CD4-positive, alpha-beta T cell treated with Interleukin-4 for 4 hours (primary cell): ENCODE results near the gene KIF7.

Experiments used
- DNase-seq: peaks from one replicate; pipeline ENCODE4 v3.0.0-alpha.2; 2020

Gene KIF7

DNA sequence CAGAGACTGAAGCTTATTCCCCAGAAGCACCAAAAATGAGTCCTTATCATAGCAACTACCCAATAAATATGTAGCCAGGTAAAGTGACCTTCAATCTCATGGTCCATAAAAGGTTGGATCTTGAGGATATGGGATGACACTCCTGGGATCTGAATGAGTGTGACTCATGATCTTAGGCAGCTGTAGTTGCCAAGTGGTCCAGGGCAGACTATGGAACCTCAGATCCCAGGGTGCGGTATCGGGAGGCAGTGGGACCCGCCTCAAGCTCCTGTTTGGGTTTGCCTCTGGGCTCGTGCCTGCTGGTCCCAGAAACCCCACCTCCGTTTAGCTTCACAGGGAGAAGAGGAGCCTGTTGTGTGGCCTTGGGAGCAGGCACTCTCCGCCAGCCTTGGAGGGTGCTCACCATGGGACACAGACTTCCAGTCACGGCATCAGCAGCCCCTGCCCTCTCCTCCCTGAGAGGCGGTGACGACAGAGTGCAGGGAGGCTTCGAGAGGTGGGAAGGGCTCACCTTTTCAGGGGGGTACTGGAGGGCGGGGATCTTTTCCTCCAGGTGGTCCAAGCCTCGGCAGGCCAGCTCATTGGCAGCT, 15.8 kb upstream of the KIF7 start:
- no peak for DNase-seq

DNA sequence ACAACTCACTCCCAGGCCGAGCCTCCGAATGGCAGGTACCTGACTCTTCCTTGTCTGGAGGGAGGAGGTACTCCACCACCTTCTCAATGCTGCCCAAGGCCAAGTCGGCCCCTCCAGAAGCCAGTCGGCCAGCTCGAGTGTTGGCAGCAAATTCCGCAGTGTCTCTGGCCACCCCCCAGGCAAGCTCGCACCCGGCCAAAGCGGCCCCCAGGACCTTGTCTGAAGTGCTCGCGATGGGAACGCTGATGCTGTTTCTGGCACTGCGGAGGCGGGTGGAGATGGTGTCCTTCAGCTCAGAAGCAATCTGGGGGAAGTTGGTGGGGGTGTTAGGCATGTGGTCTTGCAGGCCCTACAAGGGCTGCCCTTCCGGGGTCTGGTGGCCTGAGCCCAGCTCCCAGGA, 14.7 kb upstream of the KIF7 start:
- DNase-seq = no peak

DNA sequence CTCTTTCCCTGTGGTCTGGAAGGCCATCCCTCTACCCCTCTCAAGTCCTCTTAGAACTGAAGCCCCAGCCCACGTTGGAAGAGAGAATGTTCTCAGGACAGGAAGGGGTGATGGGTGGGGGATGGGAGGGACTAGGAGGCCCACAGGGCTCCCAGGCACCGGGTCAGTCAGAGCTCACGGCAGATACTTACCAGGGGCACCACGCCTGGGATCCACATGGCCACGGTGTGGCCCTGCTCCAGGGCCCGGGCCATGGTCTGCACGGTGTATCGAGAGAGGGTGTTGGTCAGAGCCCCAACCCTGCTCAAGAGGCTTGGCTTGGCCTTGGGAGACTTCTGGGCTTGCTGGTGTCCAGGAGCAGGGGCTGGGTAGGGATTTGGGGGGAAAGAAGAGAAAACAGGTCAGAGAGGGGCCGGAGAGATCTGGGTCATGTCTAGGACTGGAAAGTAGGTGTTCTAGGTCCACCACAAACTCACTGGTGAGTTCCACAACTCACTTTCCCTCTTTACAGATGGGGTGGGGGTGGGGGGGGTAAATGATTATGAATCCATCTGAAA, 14.1 kb upstream of the KIF7 start:
- DNase-seq = no peak

DNA sequence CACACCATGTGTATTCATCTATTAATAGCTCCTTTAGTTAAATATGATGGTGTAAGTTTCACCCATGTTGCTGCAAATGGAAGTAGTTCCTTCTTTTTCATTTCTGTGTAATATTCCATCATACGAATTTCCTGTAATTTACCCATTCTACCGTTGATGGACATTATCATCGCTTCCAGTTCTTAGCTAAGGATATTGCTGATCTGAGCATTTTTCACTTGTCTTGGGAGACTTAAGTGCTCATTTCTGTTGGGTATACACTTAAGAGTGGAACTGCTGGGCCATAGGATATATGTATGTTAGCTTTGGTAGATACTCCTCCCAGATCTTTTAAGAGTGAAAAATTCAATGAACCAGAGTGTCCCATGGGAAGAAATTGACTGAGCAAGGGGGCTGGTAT, 12.9 kb upstream of the KIF7 start:
- DNase-seq = no peak

DNA sequence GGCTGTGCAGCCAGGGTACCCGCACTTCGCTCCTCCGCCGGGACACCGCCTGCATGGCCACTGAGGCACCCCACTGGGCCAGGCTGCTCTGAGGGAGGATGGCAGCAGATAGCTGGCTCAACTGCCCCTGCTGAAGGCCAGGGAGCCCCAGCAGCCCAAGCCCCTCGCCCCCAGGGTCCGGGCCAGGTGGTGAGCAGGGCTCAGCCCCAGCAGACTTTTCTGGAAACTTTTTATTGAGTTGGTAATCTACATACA, 12.4 kb upstream of the KIF7 start:
- DNase-seq = no peak

DNA sequence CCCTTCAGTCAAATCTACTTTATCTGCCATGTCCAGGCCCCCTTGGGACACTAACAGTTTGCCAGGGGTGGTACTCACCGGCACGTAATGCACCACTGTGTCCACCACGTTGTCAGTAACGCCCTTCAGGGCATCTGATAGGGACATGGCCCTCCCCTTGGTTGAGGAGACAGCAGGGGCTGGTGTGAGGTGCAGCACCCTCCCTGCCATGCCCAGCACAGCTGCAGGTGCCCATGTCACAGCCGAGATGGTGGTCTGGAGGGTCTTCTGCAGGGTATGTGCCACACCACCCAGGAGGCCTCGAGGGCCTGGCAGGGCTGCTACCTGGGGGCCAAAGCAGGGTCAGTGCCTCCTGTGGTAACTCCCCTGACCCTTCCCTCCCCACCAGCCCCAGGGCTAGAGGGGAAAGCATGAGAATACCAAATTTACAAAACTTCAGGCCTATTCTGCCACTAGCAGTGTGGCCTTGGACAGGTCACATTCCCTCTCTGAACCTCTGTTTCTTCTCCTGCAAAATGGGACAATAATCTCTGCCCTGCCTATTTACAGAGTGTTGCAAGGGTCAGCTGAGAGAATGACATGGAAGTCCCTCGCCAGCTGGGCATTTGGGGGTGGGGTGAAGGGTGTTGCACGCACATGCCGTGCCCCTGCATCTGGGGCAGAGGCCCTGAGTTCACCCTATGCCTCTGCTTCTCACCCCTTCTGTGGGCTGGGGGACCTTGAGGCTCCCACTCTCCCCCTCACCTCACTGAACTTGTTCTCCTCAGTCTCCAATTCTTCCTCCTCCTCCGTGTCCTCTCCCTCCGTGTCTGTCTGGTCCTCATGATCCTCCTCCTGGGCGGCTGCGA, 11.8 kb upstream of the KIF7 start:
- DNase-seq = no peak

DNA sequence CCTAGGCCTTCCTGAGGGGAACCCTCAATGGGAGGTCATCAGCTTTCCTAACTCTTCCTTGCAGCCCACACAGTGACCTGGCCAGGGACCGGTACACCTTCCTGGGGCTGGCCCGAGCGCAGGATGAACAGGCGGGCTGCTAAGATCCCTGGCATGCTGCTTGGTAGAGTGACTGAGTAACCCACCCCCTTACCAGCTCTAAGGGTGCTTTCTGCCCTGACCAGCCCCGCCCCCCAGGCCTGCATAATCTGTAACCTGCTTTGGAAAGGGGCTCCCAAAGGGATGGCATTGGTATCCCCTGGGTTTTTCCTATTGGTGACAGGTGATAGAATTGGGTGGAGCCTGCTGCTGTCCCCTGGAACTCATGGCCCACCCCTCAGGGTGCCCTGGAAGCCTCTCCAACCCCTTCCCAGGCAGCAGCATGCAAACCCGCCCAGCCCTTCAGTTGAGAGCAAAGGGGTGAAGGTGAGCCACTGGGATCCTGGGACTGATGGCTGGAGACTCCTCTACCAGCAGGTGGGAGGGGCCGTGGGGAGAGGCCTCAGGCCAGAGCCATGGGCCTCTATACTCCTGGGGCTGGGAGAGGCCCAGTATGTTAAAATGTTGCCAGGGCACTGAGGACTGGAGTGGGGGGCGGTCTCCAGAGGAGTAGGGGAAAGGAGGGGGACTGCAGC, 11.1 kb upstream of the KIF7 start:
- no peak for DNase-seq

DNA sequence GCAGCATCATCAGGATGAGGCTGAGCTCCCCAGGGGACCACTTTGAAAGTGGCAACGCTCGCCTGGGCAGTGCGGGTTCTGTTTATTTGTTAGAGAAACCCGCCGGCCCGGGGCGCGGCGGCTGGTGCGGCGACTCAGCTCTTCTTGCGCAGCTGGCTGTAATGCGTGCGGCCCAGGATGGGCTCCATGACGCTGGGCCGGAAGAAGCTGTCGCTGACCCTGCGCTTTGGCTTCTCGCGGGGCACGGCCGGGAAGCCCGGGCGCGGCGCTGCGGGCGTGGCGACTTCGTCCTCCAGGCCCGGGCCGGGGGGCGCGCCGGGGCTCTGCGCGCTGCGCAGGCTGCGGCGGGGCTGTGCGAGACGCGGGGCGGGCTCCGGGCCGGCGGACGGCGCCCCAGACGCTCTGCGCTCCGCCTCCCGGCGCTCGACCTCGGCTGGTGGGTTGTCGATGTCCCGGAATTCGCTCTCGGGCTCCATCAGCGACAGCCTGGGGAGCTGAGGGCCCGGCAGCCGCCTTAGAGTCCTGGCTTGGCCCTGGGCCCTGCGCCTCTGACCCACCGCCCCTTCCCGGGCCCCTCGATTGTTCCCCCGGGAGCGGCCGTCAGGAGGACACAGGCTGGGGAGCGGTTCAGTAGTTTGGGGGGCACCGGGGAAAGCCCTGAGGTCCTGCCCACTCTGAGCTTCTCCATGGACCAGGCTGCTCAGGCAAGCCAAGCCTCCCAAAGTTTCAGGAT, 10.3 kb upstream of the KIF7 start:
- DNase-seq = no peak

DNA sequence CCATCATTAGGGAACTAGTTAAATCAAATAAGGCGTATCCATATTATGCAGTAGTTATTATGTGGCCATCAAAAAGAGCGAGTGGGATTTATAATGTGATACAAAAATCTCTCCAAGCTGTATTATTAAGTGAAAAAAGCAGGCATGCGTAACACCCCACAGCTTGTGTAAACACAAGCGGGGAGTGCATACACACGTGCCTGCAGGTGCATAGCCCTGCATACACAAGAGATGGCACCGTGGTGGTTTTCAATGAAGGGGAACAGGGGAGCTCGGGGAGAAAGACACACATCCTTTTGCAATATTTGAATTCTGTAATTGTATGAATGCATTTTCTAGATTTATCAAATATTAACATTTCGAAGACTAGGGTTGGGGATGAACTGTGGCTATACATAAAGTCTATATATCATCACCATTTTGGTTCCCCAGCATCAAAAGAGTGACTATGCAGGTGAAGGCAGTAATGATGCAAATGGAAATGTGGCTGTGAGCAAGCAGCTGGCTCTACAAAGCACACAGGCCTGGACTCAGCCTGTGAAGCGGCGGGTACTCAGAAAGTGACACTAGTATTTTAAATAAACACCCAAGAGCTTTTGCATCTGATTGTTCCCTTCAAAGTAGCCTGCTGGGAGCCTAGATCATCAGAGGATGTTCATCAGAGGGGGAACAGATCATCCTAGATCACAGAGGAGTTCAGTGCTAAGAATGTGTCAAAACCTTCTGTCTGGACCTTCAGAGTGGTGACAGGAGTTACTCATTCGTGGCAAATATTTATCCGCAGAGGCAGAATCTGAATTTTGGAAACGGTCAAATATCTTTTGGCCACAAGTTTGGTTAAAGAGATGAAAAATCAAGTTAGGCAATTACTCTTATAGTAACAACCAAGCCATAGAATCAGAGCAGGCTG, 9.4 kb upstream of the KIF7 start:
- no peak for DNase-seq

DNA sequence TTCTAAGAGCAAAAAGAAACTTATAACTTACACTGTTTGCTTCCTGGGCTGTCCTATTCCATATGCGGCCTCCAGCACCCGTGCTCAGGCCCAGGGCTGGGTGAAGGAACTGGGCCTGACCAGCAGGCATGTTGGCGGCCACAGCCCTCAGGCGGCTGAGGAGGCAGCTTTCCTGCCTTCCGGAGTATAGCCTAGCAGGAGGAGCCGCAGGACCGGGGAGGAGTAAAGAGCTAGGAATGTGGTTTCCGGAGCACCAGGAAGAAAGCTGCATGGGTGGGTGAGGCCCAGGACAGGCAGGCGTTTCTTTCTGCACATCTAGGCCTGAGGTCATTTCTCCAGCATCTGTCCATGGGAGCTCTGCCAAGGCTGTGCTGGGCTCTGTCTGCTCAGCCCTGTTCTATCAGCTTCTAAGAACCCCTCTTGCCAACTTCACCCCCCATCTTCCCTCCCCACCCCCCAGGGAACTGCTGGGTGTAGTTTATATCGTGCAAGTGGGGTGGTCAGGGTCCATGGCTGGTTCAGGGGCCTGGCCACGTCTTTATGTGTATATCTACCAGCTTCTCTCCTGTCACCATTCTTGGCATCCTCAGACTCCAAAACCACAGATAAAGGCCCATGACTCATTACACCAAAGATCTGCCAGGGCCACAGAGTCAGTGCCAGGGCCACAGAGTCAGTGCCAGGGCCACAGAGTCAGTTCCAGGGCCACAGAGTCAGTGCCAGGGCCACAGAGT, 7.8 kb upstream of the KIF7 start:
- no peak for DNase-seq

DNA sequence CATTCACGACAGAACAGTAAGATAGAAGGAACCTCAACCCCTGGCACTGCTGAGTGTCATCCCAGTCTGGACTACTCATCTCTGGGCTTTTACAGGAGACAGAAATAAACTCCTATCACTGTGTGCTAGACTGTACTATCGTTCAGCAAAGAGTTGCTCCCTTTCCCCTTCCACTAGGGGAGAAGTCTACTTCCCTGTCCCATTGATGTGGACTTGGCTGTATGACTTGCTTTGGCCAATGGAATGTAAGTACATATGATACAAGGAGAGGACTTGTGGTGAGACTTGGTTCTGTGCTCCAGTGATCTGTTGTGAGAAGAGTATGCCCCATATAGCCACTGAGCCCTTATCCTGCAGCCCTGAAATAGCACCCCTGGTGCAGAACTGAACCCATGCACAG, 5.3 kb upstream of the KIF7 start:
- no peak for DNase-seq

DNA sequence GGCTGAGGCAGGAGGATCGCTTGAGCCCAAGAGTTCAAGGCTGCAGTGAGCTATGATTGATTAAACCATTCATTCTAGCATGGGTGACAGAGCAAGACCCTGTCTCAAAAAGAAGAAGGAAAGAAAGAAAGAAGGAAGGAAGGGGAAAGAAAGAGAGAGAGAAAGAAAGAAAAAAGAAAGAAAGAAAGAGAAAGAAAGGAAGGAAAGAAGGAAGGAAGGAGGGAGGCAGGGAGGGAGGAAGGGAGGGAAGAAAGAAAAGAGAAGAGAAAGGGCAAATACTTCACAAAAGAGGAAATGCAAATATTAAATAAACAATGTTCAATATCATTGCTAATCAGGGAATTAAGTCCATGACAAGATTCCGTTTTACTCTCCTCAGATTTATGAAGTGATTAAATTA, 4.0 kb upstream of the KIF7 start:
- no peak for DNase-seq

DNA sequence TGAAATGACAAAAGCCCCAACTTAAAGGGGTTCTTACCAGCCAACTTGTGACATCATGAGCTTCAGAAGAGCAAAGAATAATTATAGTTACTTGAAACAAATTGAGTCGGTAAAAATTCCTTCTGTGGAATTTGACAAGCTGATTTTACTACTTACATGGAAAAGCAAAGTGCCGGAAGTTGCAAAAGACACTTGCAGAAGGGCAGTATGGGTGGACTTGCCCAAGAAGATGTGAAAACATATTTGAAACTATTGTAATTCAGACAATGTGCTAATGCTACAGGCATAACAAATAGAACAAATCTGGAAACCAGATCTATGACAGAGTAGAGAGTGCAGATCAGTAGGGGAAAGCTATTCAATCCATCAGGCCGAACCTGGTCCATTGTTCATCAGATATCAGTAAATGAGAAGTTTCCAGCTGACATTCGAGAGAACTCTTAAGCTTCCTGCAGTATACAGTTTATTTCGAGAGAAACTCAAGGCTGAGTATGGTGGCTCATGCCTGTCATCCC, 2.5 kb upstream of the KIF7 start:
- DNase-seq = no peak

DNA sequence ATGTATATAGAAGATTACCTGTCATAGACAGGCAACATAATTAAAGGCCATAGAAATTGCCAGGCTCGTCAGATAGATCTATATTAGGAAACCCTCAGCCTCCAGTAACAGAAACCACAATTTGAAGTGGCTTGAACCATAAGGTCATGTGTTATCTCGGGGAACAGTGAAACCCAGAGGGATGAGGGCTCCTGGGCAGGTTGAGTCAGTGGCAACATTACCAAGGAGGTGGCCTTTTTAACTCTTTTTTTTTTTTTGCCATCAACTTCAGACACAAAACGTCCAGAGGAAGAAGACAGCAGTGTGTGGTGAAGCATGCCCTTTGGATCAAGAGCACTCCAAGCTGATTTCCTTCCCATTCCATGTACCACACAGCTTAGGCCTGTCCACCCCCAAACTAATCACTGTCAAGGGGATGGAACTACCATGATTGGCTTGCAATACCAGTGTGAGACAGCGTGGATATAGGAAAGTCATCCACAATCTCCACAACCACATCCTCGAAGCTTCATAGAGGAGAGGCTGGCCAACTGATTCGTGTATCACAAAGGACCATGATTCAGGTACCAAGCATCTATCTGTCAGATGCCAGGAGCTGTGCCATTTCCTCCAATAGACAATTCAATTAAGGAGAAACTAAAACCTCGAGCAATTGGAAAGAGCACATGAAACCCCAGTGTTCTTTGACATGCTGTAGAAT, 999 bp upstream of the KIF7 start:
- no peak for DNase-seq

DNA sequence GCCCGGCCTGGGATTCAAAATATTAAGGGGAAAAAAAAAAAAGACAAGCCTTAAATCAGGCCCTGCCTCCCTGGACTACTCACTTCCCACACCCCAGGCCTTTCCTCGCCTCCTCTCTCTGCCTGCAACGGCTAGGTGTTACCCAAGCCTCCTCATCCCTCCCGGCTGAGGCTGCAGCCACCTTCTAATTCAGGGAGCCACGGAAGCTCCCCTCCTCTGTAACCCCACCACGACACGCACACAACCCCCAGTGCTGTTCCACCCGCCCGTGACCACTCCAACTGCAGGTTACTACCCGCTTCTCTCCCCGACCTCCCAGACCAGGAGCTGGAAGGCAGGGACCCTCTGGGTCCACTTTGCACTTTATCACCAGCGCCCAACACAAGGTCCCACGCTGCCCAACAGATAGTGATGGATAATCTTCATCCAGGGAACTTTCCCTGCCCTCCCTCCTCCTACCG, 936 bp downstream of the KIF7 start:
- DNase-seq = no peak

DNA sequence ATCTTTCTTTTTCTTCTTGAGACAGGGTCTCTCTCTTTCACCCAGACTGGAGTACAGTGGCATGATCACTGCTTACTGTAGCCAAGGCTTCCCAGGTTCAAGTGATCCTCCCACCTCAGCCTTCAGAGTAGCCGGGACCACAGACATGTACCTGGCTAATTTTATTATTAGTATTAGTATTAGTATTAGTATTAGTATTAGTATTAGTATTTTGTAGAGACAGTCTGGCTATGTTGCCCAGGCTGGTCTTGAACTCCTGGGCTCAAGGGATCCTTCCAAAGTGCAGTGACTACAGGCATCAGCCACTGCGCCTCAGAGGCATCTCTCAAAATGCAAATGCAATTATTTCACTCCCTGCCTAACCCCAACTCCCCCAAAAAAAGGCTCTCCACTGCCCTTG, 1.7 kb downstream of the KIF7 start:
- DNase-seq = no peak

DNA sequence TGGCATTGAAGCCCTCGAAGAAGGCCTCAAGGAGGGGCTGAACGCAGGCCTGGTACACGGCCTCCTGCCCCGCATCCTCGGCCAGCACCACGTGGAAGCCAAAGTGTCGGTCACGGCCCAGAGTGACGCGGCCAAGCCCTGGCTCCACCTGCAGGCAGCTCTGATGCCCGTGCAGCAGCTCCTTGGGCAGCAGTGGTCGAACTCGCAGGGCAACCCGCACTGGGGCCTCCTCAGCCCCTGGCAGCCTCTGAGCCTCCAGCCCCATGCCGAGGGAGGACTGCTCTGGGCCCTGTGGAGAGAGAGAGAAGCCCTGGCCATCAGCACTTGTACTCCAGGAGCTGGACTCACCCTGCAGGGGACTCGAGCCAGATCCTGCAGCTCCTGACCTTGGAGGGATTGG, 2.6 kb downstream of the KIF7 start:
- DNase-seq = no peak

DNA sequence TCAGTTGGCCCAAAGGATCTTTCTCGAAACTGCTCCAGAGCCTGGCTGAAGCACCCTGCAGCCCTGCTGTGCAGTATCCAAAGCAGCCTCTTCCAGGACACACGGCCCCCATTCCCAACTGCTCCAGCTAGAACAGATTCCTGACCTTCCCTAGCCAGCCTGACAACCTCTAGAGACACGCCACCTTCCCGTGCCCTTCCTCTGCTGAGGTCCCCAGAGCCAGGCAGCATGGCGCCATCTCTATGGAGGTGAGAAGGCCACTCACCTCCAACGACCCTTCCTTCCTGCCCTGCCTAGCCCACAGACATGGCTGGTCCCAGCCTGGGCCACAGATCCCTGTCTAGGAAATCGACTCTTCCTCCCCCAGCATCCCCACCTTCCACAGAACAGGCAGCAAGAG, 3.1 kb downstream of the KIF7 start:
- DNase-seq = no peak

DNA sequence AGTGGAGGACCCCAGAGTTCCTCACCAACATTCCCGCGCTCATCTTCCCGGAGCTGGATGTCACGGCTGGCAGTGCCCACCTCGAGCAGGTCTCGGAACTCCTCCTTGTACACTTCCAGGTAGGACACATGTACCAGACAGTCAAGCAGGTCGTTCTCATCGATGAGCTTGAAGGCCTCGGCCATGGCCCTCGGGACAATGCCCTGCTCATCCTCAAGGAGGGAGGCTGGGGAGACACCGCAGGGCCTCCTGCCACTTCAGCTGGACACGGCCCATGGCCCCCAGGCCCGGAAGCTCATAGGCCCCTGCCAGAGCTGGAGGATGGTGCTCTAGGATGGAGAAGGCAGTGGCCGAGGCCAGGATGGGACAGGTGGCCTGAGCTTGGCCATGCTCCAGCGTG, 5.6 kb downstream of the KIF7 start:
- DNase-seq = no peak

DNA sequence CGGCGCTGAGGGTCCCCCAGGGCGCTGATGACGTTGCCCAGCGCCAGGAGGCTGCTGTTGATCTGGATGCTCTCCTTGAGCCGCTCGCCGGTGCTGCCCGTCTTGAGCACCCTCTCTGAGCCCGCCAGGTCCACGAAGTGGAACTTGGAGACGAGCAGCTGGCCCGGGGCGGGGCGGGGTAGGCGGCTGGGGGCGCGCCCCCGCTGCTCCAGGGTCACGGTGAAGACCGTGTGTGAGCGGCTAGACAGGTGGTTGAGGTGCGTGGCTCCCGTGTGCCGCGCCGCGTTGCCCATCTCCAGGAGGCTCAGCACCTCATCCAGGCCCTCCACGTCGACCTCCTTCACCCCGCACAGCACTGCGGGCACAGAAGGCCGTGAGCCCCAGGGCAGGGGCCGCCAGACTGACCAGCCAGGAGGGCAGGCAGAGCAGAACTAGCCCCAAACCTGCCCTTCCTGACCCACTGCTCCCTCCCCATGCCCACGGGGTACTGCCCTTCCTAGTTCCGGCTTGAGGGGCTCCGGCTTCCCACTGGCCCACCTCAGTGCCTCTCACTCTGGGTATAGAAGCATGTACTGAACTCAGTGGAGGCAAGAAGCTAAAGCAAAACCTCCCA, 6.1 kb downstream of the KIF7 start:
- no peak for DNase-seq
